Panc1 (cell line): ENCODE measurements around the gene SPA17. TPM values are rescaled to one million over a fixed set of nuclear protein-coding genes. Genes with fewer than 3 reads are reported as not detected.
A peak's percentile ranks its signal among the peaks of the same experiment; 100 is the strongest.

Experiments
- ATAC-seq: fragments of 200-7000 bp; cut with Tn5 transposase; 2 replicates; pipeline ENCODE4 v1.9.1; 2020; ENCODE audit warnings: mild to moderate bottlenecking, moderate library complexity
- BruUV-seq: library from RNA; stranded (reverse); fragments of 400-500 nt; replicated peaks from 2 replicates; lab custom pipeline; 2021; lab: Mats Ljungman, UMichigan
- CTCF ChIA-PET: fragments of 300-600 bp; sonication (Branson Sonifier 250); formaldehyde crosslinking; loops from one replicate; lab custom pipeline; 2022; ENCODE audit warnings: antibody characterized with exemption; lab: Charles Lee
- POLR2A ChIA-PET: fragments of 300-600 bp; sonication (Branson Sonifier 250); formaldehyde crosslinking; loops from one replicate; lab custom pipeline; 2022; ENCODE audit warnings: antibody characterized with exemption; lab: Charles Lee
- DNase-seq: peaks from one replicate; pipeline ENCODE4 v3.0.0-alpha.2; 2010; ENCODE audit warnings: low read depth, low spot score
- H3K27ac ChIP-seq: 2 replicates; pipeline ENCODE4 v1.5.1; 2011; ENCODE audit warnings: mild to moderate bottlenecking, low read length, inconsistent platforms
- H3K27me3 ChIP-seq: fragments of 200-500 bp; sonication (Bioruptor generic); 2 replicates; pipeline ENCODE4 v1.6.0; 2014; ENCODE audit warnings: low read length, inconsistent platforms; ENCODE audit not compliant: control insufficient read depth, insufficient read depth
- H3K36me3 ChIP-seq: fragments of 200-500 bp; sonication (Bioruptor generic); 2 replicates; pipeline ENCODE4 v1.5.1; 2014; ENCODE audit warnings: inconsistent platforms, mild to moderate bottlenecking, low read length, moderate library complexity; ENCODE audit not compliant: control insufficient read depth, insufficient read depth
- H3K4me1 ChIP-seq: 2 replicates; pipeline ENCODE4 v1.5.1; 2011; ENCODE audit warnings: inconsistent platforms, mild to moderate bottlenecking, low read length, moderate library complexity; ENCODE audit not compliant: control insufficient read depth, insufficient read depth
- H3K4me3 ChIP-seq, 2 experiments: 2 replicates each; pipeline ENCODE4 v1.5.1; 2011 to 2012; ENCODE audit warnings: low read depth in 2 of 2, low read length in 2 of 2, mild to moderate bottlenecking in 2 of 2, inconsistent platforms in 1 of 2, moderate library complexity in 1 of 2
- H3K9me3 ChIP-seq: fragments of 200-500 bp; sonication (Bioruptor generic); 2 replicates; pipeline ENCODE4 v1.5.1; 2014; ENCODE audit warnings: low read depth, mild to moderate bottlenecking, inconsistent platforms, low read length, moderate library complexity; ENCODE audit not compliant: control insufficient read depth, insufficient read depth
- POLR2AphosphoS5 ChIP-seq: IDR thresholded peaks from 2 replicates; pipeline ENCODE4 v1.6.1; 2012; ENCODE audit warnings: mild to moderate bottlenecking, low read depth, low read length, moderate library complexity
- SIN3A ChIP-seq: IDR thresholded peaks from 2 replicates; pipeline ENCODE4 v1.6.1; 2012; ENCODE audit warnings: low read depth, mild to moderate bottlenecking, low read length, moderate library complexity, borderline replicate concordance; ENCODE audit not compliant: insufficient read depth
- TCF7L2 ChIP-seq: IDR thresholded peaks from 2 replicates; pipeline ENCODE4 v1.6.1; 2011; ENCODE audit warnings: mild to moderate bottlenecking, low read depth, low read length, inconsistent platforms
- in situ Hi-C: cut with HindIII; loops from 2 replicates; pipeline ENCODE4 v1.10.0; 2016; ENCODE audit warnings: low sequenced_read_pairs, low pct_unique_long_range_greater_than_20kb
- intact Hi-C: fragments of 100-400 bp; cut with micrococcal nuclease; formaldehyde crosslinking; loops from one replicate; pipeline ENCODE4 v1.10.0; 2022; ENCODE audit not compliant: unreplicated experiment
- total RNA-seq: library from RNA; stranded (reverse); gene quantifications from one replicate; pipeline ENCODE4 v1.2.1, GENCODE V29; 2021; ENCODE audit not compliant: unreplicated experiment
- TF ChIP-seq, protein P1 (sequence below), 2 experiments: IDR thresholded peaks; 2 replicates each; pipeline ENCODE4 v1.6.1; 2011 to 2012; ENCODE audit warnings: low read depth in 2 of 2, control low read depth in 1 of 2, low read length in 1 of 2, mild to moderate bottlenecking in 1 of 2, moderate library complexity in 1 of 2; ENCODE audit not compliant: insufficient read depth in 1 of 2
- TF ChIP-seq, protein P2 (sequence below): fragments of 450-650 bp; IDR thresholded peaks from 2 replicates; pipeline ENCODE4 v1.5.1; 2017; ENCODE audit warnings: mild to moderate bottlenecking

Gene SPA17
- total RNA-seq, 1 experiment from 2014 or later, result 10.1 TPM

DNA sequence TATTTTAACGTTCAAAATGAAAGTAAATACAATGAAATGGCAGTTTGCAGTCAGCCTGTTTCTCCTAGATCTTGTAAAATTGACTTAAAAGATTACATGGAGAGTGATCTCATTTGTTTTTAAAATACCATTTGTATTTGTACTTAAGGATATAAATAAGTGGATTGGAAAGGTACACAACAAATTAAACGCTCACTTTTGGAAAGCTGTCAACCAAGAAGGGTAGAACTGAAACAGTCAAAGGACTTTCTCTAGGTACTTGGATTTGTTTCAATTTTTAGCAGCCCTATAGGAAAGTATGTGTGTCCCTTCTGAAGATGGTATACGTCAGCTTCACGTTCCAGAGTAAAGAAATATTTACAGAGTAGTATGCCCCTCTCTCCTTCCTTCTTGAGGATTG, 43.7 kb upstream of the SPA17 start:
- ChIA-PET CTCF (no interaction called here), POLR2A (no interaction called here)
- Histone ChIP-seq H3K9me3 (no peaks in the 10 kb centered on the region), H3K4me1 (no peaks in the 10 kb centered on the region), H3K27ac (no peak overlapping the region), H3K4me3 (no peak overlapping the region), H3K36me3 (peaks cover 45% of the 10 kb centered on the region), H3K27me3 (no peaks in the 10 kb centered on the region)
- ATAC-seq (no peak), DNase-seq (no peak)
- TF ChIP-seq, protein P1, sequence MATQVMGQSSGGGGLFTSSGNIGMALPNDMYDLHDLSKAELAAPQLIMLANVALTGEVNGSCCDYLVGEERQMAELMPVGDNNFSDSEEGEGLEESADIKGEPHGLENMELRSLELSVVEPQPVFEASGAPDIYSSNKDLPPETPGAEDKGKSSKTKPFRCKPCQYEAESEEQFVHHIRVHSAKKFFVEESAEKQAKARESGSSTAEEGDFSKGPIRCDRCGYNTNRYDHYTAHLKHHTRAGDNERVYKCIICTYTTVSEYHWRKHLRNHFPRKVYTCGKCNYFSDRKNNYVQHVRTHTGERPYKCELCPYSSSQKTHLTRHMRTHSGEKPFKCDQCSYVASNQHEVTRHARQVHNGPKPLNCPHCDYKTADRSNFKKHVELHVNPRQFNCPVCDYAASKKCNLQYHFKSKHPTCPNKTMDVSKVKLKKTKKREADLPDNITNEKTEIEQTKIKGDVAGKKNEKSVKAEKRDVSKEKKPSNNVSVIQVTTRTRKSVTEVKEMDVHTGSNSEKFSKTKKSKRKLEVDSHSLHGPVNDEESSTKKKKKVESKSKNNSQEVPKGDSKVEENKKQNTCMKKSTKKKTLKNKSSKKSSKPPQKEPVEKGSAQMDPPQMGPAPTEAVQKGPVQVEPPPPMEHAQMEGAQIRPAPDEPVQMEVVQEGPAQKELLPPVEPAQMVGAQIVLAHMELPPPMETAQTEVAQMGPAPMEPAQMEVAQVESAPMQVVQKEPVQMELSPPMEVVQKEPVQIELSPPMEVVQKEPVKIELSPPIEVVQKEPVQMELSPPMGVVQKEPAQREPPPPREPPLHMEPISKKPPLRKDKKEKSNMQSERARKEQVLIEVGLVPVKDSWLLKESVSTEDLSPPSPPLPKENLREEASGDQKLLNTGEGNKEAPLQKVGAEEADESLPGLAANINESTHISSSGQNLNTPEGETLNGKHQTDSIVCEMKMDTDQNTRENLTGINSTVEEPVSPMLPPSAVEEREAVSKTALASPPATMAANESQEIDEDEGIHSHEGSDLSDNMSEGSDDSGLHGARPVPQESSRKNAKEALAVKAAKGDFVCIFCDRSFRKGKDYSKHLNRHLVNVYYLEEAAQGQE (IDR thresholded peaks at IDR 0.05; ENCODE audit: insufficient read depth in 1 of 2, low read depth in 2 of 2, low read length in 1 of 2), result no peak
- TF ChIP-seq TCF7L2, result no peak
- no peak for TF ChIP-seq POLR2AphosphoS5
- TF ChIP-seq, protein P2, sequence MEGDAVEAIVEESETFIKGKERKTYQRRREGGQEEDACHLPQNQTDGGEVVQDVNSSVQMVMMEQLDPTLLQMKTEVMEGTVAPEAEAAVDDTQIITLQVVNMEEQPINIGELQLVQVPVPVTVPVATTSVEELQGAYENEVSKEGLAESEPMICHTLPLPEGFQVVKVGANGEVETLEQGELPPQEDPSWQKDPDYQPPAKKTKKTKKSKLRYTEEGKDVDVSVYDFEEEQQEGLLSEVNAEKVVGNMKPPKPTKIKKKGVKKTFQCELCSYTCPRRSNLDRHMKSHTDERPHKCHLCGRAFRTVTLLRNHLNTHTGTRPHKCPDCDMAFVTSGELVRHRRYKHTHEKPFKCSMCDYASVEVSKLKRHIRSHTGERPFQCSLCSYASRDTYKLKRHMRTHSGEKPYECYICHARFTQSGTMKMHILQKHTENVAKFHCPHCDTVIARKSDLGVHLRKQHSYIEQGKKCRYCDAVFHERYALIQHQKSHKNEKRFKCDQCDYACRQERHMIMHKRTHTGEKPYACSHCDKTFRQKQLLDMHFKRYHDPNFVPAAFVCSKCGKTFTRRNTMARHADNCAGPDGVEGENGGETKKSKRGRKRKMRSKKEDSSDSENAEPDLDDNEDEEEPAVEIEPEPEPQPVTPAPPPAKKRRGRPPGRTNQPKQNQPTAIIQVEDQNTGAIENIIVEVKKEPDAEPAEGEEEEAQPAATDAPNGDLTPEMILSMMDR, result no peak
- no peak for TF ChIP-seq SIN3A
- in situ Hi-C loops, result no loop called here
- intact Hi-C loops, result no loop called here
- no TSS peak for BruUV-seq

DNA sequence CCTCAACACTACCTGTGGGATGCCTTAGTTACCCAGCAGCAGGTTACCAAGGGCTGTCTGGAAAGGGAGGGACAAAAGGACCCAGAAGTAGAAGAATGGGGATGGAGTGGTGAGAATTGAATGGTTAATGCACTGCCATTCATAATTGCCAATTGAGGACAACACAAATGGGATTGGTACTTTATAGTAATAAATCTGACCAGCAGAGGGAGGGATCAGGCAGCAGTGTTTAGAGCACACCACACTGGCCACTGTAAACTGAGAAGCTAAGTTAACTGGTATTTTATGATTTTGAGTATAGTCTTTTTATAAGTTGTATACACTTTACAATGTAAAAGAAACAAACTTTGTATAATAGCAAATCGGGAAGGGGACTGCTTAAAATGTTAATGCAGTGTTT, 40.3 kb upstream of the SPA17 start:
- POLR2A ChIA-PET, result interaction anchor here (0.5 kb wide), 1 partner anchor 210 kb away, joined by 4 read pairs; no protein-coding TSS in a partner anchor
- no peaks in the 10 kb centered on the region for H3K4me1 ChIP-seq
- no peak for DNase-seq
- intact Hi-C loops (no loop called here), in situ Hi-C loops (no loop called here)
- TF ChIP-seq POLR2AphosphoS5, result no peak
- TF ChIP-seq, protein P2, result peak; percentile 49
- CTCF ChIA-PET, result no interaction called here
- peaks cover 26% of the 10 kb centered on the region for H3K36me3 ChIP-seq
- ATAC-seq, result peak; percentile 83
- no peaks in the 10 kb centered on the region for H3K9me3 ChIP-seq
- H3K27me3 ChIP-seq, result no peaks in the 10 kb centered on the region
- no peak overlapping the region for H3K27ac ChIP-seq
- H3K4me3 ChIP-seq, result no peak overlapping the region
- BruUV-seq, result no TSS peak

DNA sequence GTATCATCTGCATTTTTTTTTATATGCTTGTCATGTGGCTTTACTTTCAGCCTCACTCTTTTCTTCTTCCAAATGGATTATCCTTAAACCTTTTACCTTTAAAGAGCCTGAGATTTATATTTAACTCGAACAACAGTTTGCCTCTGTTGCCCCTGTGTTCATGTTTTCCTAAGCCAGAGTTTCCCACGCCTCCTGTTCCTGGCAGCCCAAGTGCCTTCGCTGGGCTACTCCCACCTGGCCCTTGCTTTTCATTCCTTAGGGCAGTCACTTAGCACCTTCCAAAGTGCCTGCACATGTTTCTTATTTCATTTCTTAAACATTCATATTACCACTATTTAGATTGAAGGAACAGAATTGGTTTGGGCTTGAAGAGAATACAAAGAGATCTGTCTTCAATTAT, 37.8 kb upstream of the SPA17 start:
- Histone ChIP-seq H3K4me1 (no peaks in the 10 kb centered on the region), H3K4me3 (no peak overlapping the region), H3K27me3 (no peaks in the 10 kb centered on the region), H3K36me3 (peaks cover 15% of the 10 kb centered on the region), H3K9me3 (no peaks in the 10 kb centered on the region), H3K27ac (no peak overlapping the region)
- TSS peak; percentile 98 for BruUV-seq
- in situ Hi-C loops (no loop called here), intact Hi-C loops (no loop called here)
- CTCF ChIA-PET, result no interaction called here
- TF ChIP-seq, protein P1 (IDR thresholded peaks at IDR 0.05; ENCODE audit: insufficient read depth in 1 of 2, low read depth in 2 of 2, low read length in 1 of 2), result no peak
- ATAC-seq (no peak), DNase-seq (no peak)
- POLR2A ChIA-PET, result no interaction called here
